GM12878 (cell line): ENCODE results near the gene PLAC8. TPM values are rescaled to one million over a fixed set of nuclear protein-coding genes. Genes with fewer than 3 reads are reported as not detected.

Experiments used
- ATAC-seq: fragments of 200-7000 bp; cut with Tn5 transposase; 3 replicates; pipeline ENCODE4 v1.9.1; 2020; ENCODE audit warnings: mild to moderate bottlenecking, moderate library complexity
- BruUV-seq: library from RNA; stranded (reverse); fragments of 400-500 nt; replicated peaks from 2 replicates; lab custom pipeline; 2021; lab: Mats Ljungman, UMichigan
- CTCF ChIA-PET: fragments of 300-600 bp; sonication (Branson Sonifier 250); formaldehyde crosslinking; extraction: SDS; loops from one replicate; lab custom pipeline; 2021; ENCODE audit warnings: inconsistent platforms; lab: Yijun Ruan, JAX
- POLR2A ChIA-PET: fragments of 350-600 bp; formaldehyde crosslinking; extraction: SDS; loops from one replicate; lab custom pipeline; 2021; ENCODE audit warnings: inconsistent platforms; lab: Charles Lee
- RAD21 ChIA-PET: fragments of 300-600 bp; sonication (Branson Sonifier 250); formaldehyde crosslinking; loops from one replicate; lab custom pipeline; 2023; ENCODE audit warnings: antibody characterized with exemption; ENCODE audit not compliant: unreplicated experiment; lab: Charles Lee
- SMC1A ChIA-PET: fragments of 300-600 bp; sonication (Branson Sonifier 250); formaldehyde crosslinking; loops from one replicate; lab custom pipeline; 2023; ENCODE audit not compliant: unreplicated experiment, uncharacterized antibody; lab: Charles Lee
- DNase-seq: peaks from one replicate; pipeline ENCODE4 v3.0.0-alpha.2; 2011; ENCODE audit warnings: low read depth, low spot score
- FAIRE-seq: peaks from 3 replicates; lab custom pipeline; 2011; peaks lifted over from hg19 to GRCh38; lab: Jason Lieb, UNC
- H2AFZ ChIP-seq: 2 replicates; pipeline ENCODE4 v1.6.0; 2011; ENCODE audit warnings: low read depth, low read length, control low read depth; ENCODE audit not compliant: control insufficient read depth
- H3K27ac ChIP-seq: 2 replicates; pipeline ENCODE4 v1.5.1; 2011; ENCODE audit warnings: control low read depth; ENCODE audit not compliant: control insufficient read depth, insufficient read depth
- H3K27me3 ChIP-seq, 2 experiments: replicated peaks in 1 of 2; 2 replicates each; pipeline versions ENCODE4 v1.6.0 to v1.6.1; 2011; ENCODE audit warnings: low read length in 1 of 2; ENCODE audit not compliant: control insufficient read depth in 2 of 2, insufficient read depth in 2 of 2
- H3K36me3 ChIP-seq, 2 experiments: 2 replicates each; pipeline ENCODE4 v1.5.1; 2011; ENCODE audit warnings: low read length in 1 of 2; ENCODE audit not compliant: control insufficient read depth in 2 of 2, insufficient read depth in 2 of 2
- H3K4me1 ChIP-seq: 2 replicates; pipeline ENCODE4 v1.6.1; 2011; ENCODE audit warnings: mild to moderate bottlenecking, low read length, moderate library complexity, mixed read lengths; ENCODE audit not compliant: control insufficient read depth, insufficient read depth
- H3K4me2 ChIP-seq: 2 replicates; pipeline ENCODE4 v1.6.0; 2011; ENCODE audit warnings: control low read depth; ENCODE audit not compliant: control insufficient read depth, insufficient read depth
- H3K4me3 ChIP-seq: fragments of 200-600 bp; sonication (generic); 2 replicates; pipeline ENCODE4 v1.5.1; 2016
- H3K79me2 ChIP-seq: 2 replicates; pipeline ENCODE4 v1.6.0; 2011; ENCODE audit warnings: low read length; ENCODE audit not compliant: control insufficient read depth, insufficient read depth
- H3K9ac ChIP-seq: 2 replicates; pipeline ENCODE4 v1.8.0; 2011; ENCODE audit warnings: low read length, control low read depth, mixed read lengths; ENCODE audit not compliant: control insufficient read depth, insufficient read depth
- H3K9me3 ChIP-seq: replicated peaks from 3 replicates; pipeline ENCODE4 v1.5.1; 2011; ENCODE audit warnings: mild to moderate bottlenecking, low read length; ENCODE audit not compliant: control insufficient read depth, insufficient read depth
- H4K20me1 ChIP-seq: 2 replicates; pipeline ENCODE4 v1.6.0; 2011; ENCODE audit not compliant: control insufficient read depth, insufficient read depth
- BHLHE40 ChIP-seq, 2 experiments: fragments of 450-650 bp in 1 of 2; IDR thresholded peaks; 2 replicates each; pipeline ENCODE4 v1.6.1; 2011 to 2017; ENCODE audit warnings: low read depth in 2 of 2, borderline replicate concordance in 1 of 2, improper control_type of control experiment in 1 of 2, low read length in 1 of 2, mild to moderate bottlenecking in 1 of 2
- NR2C1 ChIP-seq: fragments of 450-650 bp; IDR thresholded peaks from 2 replicates; pipeline ENCODE4 v1.6.1; 2017; ENCODE audit warnings: antibody characterized with exemption, mild to moderate bottlenecking, moderate library complexity
- RUNX3 ChIP-seq: IDR thresholded peaks from 2 replicates; pipeline ENCODE4 v1.6.1; 2012; ENCODE audit warnings: low read length, inconsistent platforms
- WGBS: methylation state at CpG from one replicate; pipeline ENCODE4 v1.1.6; 2016; ENCODE audit warnings: low lambda C conversion rate; ENCODE audit not compliant: insufficient replicate concordance, insufficient coverage; ENCODE audit errors: missing lambda C conversion rate; 5-methylcytosine and 5-hydroxymethylcytosine counted together
- in situ Hi-C: fragments of 300-500 bp; cut with MboI; formaldehyde crosslinking; loops from 9 replicates; pipeline ENCODE4 v1.14.3; 2018; ENCODE audit warnings: mixed read lengths
- intact Hi-C: fragments of 100-400 bp; cut with micrococcal nuclease; formaldehyde crosslinking; loops from one replicate; pipeline ENCODE4 v1.14.2; 2022; ENCODE audit not compliant: unreplicated experiment
- polyA plus RNA-seq, 11 experiments: library from polyadenylated mRNA; depleted of rRNA in 4 of 11; unstranded in 6 of 11; stranded (reverse) in 5 of 11; fragments of >200 nt; fragmentation: Nextera tagmentation in 4 of 11; fragmentation: Illumina TruSeq in 1 of 11; extraction: Ambion mirVana in 4 of 11; extraction: Trizol in 1 of 11; gene quantifications; 1 replicate in 1 of 11; 2 replicates in 10 of 11; pipeline versions ENCODE4 v1.2.1 to v1.2.3, GENCODE V29; 2011 to 2016; ENCODE audit warnings: inconsistent platforms in 2 of 11, missing spikeins in 2 of 11, low read depth in 1 of 11
- total RNA-seq, 4 experiments: library from RNA; depleted of rRNA in 3 of 4; stranded (reverse); fragments of >200 nt in 3 of 4; fragmentation: Illumina TruSeq in 1 of 4; extraction: Trizol in 1 of 4; gene quantifications; 2 replicates each; pipeline versions ENCODE4 v1.2.1 to v1.2.3, GENCODE V29; 2013 to 2021
- TF ChIP-seq, protein P1 (sequence below): IDR thresholded peaks from 2 replicates; pipeline ENCODE4 v1.6.1; 2012; ENCODE audit warnings: low read depth, low read length, improper control_type of control experiment

Gene PLAC8
- total and polyA plus RNA-seq, 10 of the 15 experiments (the other 5 are each of a cell fraction or from before 2014, with no cell fraction given): 214 to 841 (median 348) TPM

DNA sequence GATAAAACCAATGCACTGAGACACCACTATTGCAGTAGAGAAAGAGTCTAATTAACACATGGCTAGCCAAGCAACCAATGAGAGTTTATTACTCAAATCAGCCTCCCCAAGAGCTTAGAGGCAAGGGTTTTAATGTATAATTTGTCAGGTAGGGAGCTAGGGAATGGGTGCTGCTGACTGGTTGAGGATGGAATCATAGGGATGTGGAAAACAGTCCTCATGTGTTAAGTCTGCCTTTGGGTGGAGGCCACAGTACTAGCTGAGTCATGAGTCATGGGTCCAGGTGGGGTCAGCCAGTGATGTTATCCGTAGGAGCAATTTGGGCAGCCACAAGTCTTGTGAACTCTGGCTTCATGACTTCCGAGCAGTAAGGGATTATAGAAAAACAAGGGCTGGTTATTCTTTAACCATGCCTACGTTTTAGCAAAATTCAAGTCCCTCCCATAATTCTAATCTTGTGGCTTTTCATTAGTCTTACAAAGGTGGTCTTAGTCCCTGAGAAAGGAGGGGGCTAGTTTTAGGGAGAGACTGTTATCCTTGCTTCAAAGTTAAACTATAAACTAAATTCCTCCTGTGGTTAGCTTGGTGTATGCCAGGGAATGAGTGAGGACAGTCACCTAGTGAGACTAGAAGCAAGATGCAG lies 25.1 kb upstream of the PLAC8 start (continued):
- TF ChIP-seq, protein P1, sequence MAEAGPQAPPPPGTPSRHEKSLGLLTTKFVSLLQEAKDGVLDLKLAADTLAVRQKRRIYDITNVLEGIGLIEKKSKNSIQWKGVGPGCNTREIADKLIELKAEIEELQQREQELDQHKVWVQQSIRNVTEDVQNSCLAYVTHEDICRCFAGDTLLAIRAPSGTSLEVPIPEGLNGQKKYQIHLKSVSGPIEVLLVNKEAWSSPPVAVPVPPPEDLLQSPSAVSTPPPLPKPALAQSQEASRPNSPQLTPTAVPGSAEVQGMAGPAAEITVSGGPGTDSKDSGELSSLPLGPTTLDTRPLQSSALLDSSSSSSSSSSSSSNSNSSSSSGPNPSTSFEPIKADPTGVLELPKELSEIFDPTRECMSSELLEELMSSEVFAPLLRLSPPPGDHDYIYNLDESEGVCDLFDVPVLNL: no peak

DNA sequence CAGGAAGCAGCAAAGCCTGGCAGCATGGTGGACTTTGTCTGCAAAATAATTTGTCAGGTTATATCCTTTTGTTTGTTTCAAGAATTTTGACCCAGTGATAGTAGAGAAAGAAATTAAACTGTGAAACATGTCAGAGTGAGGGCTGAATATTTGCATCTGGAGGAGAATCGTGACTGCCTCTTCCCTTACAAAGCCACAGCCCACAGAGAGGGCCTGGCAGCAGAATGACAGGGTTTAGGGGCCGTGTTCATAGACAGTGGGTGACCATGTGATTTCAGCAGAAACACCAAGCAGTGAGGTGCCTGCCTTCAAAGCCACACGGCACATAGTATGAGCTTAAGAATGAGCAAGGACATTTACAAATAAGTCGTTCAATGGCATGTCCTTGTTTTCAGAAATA lies 24.4 kb upstream of the PLAC8 start:
- Histone ChIP-seq H3K27me3 (no peaks in the 10 kb centered on the region), H3K9me3 (peaks cover 26% of the 10 kb centered on the region), H3K27ac (no peak overlapping the region; the same call in 1 of the 2 replicates), H3K36me3 (no peaks in the 10 kb centered on the region), H3K4me2 (no peak overlapping the region), H2AFZ (no peak overlapping the region; the same call in 1 of the 2 replicates), H3K9ac (no peak overlapping the region), H3K4me1 (peaks cover 16% of the 10 kb centered on the region), H3K79me2 (no peaks in the 10 kb centered on the region), H4K20me1 (no peaks in the 10 kb centered on the region), H3K4me3 (no peak overlapping the region)
- WGBS: 31% methylated on average over 4 of the region's 4 CpGs
- no TSS peak for BruUV-seq
- ChIA-PET SMC1A (no interaction called here), RAD21 (no interaction called here), POLR2A (no interaction called here), CTCF (interaction anchor here (0.7 to 1.0 kb wide), 2 partner anchors 24 to 78 kb away, joined by 3 read pairs; no protein-coding TSS in a partner anchor)
- no peak for FAIRE-seq
- no peak for DNase-seq
- ATAC-seq: peak; percentile 40
- in situ Hi-C loops: no loop called here
- TF ChIP-seq BHLHE40 (IDR thresholded peaks at IDR 0.05; ENCODE audit: borderline replicate concordance in 1 of 2, low read depth in 2 of 2, low read length in 1 of 2): peak in 1 of 2 experiments; percentile 22; a peak in 1 of 4 replicates
- no peak for TF ChIP-seq NR2C1
- 0 out of 2 replicates have a peak, but pooled peaks have one; percentile 14 for TF ChIP-seq RUNX3
- intact Hi-C loops: no loop called here
